K562 treated with DMSO at 1 percent for 24 hours (cell line): ENCODE measurements around the gene MAPK8IP2. TPM values are rescaled to one million over a fixed set of nuclear protein-coding genes. Genes with fewer than 3 reads are reported as not detected.

Experiments used
- total RNA-seq: library from RNA; unstranded; fragments of 300-600 nt; gene quantifications from 2 replicates; pipeline ENCODE4 v1.2.3, GENCODE V29; 2022; ENCODE audit warnings: low read depth; ENCODE audit not compliant: insufficient read depth

Gene MAPK8IP2
- total RNA-seq: 1.1 and 1.8 TPM in 2 replicates

GRCh38 chr22:50600538-50600937 is at the start of gene MAPK8IP2:
Gene MAPK8IP2 (plus strand): TSS chr22:50600793. CDS start chr22:50600819, 26 bp downstream.

GRCh38 chr22:50562523-50563412 is 37.8 kb upstream of the MAPK8IP2 start, which contains the start of gene SYCE3:
Gene SYCE3 (minus strand): TSS chr22:50562919. CDS start chr22:50556405, 6,514 bp downstream.

DNA sequence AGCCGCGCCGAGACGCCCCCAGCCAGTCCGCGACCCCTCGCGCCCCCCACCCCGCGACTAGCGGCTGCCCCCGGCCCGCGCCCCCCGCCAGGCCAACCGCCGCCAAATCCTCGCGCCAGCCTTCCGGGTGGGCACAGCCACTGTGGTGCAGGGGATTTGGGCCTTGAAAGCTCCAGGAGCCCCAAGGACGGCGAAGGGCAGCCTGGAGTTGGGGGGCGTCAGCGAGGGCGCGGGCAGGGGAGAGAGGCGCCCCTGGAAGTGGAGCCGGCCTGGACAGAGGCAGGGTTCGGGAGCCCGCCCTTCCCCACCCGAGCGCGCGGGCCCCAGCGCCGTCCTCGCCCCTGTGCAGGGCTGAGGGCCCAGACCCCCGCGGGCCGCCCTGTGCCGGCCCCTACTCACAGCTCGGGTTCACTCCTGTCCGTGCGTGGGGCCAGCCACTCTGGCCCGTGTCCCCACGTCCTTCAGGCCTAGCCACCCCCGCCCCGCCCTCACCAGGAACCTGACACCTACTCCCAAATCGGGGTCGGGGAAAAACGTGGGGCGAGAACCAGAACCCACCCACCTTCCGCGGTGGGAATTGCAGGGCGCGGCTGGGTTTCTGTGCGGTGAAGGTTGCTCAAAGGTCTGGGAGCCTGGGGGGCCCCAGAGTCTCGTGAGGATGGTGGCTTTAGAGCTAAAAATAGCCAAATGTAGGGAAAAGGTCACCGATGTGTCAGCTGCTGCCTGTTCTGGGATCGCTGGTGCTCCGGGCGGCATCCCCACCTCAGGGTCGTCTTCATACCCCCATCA is 22.4 kb upstream of the MAPK8IP2 start, which contains the start of gene CPT1B:
CPT1B (minus strand) TSS at position 441 of the 789 bp plus-strand sequence. CDS start 512 bp downstream, outside the sequence.

DNA sequence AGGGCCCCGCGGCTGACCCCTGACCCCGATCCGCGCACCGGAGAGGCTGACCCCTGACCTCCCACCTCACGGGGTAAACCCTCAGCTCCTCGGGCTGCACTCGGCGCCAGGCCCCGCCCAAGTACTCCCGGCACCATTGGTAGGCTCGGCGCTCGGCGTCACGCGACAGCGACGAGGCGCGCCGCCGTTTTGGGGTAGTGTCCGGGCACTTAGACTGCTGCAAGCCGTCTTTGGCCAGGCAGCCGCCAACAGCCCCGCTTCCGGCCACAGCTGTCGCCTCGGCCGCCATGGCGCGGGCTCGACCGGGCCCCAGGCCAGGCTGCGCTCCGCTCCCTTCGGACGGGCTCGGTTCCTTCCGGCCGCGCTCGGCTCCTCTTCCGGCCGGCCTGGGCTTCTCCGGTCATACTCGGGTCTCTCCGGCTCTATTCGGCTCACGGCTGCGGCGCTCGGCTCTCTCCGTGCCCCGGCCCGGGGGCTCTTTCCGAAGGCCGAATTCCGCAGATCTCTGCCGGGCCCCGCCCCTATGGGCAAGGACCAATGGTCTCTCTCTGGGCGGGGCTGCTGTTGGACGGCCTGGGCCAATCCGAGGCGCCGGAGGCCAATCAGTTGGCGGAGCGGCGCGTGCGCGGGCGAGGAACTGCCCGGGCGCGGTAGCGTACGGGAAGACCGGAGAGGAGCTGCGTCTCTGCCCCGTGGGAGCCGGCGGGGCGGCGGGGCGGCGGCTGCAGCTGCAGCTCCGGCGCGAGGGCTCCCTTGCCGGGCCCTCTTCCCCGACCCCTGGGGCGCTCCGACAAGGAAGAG is 17.9 kb upstream of the MAPK8IP2 start, which contains the start of gene CHKB:
CHKB (minus strand) TSS at position 357 of the 801 bp plus-strand sequence; CDS start at position 289, 68 bp downstream.

DNA sequence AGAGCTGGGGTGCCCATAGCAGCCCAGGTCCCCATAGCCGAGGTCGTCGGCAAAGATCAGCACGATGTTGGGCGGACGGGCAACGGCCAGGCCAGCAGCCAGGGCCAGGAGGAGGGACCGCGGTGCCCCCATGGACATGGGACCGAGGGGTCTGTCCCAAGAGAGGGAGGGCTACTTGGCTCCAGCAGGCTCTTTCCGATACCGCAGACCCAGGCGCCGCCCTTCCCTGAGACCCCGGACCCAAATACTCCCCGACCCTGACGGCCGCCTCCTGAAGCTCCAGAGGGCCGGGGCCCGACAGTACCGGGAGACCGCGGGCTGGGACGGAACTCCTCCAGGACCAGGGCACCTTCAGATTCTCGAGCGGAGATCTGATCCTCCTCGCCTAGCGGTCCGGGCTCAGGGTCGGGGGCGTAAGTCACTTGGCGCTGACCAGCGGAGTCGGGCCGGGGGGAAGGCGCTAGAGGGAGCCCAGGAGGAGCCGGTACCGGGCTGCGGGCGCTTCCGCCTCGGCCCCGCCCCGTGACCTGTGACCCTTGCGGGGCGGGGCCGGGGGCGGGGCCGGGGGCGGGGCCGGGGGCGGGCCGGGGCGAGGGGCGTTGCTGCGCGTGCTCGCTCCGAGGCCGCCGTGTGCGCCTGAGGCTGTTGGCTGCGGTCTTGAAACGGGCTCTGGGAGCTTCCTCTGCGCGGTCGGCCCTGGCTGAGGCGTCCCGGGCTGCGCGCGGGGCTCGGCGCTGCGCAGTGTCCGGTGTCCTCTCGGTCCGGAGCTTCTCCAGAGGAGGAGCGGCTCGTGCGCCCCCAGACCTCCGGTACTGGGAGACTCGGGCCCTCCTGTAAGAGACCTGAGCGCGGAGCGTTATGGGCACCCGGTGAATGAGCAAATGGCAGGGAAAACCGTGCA is 27.3 kb downstream of the MAPK8IP2 start, which contains the start of gene ARSA:
ARSA (minus strand) TSS at position 511 of the 901 bp plus-strand sequence; CDS start at position 138, 373 bp downstream.

Other genes starting within 250 kb of the MAPK8IP2 start
- gene SBF1, start 125.8 kb upstream of the MAPK8IP2 start, total RNA-seq: 69.1 and 76.1 TPM in 2 replicates
- gene ADM2, start 119.2 kb upstream of the MAPK8IP2 start, total RNA-seq: 12.9 and 14.0 TPM in 2 replicates
- not detected in 2 replicates for gene MIOX, start 113.9 kb upstream of the MAPK8IP2 start, total RNA-seq
- 72.9 and 74.8 TPM in 2 replicates for gene LMF2, start 93.1 kb upstream of the MAPK8IP2 start, total RNA-seq
- gene NCAPH2, start 92.6 kb upstream of the MAPK8IP2 start, total RNA-seq: 67.3 and 87.7 TPM in 2 replicates
- 3.4 and 6.5 TPM in 2 replicates for gene SCO2, start 75.2 kb upstream of the MAPK8IP2 start, total RNA-seq
- 2.3 and 3.7 TPM in 2 replicates for gene TYMP, start 70.8 kb upstream of the MAPK8IP2 start, total RNA-seq
- gene KLHDC7B, start 54.9 kb upstream of the MAPK8IP2 start, total RNA-seq: 5.1 and 7.9 TPM in 2 replicates
- not detected in 2 replicates for gene SYCE3, start 37.9 kb upstream of the MAPK8IP2 start, total RNA-seq
- gene CPT1B, start 22.4 kb upstream of the MAPK8IP2 start, total RNA-seq: 6.1 and 6.2 TPM in 2 replicates
- gene CHKB, start 17.9 kb upstream of the MAPK8IP2 start, total RNA-seq: 10.0 and 15.3 TPM in 2 replicates
- gene ARSA, start 27.4 kb downstream of the MAPK8IP2 start, total RNA-seq: 23.1 and 29.4 TPM in 2 replicates
- 0.13 TPM in 2 replicates for gene SHANK3, start 72.0 kb downstream of the MAPK8IP2 start, total RNA-seq
- not detected in 2 replicates for gene ACR, start 137.4 kb downstream of the MAPK8IP2 start, total RNA-seq
- 4.1 and 6.1 TPM in 2 replicates for gene RABL2B, start 182.8 kb downstream of the MAPK8IP2 start, total RNA-seq